Measurements from ENCODE around the gene TULP1.

The TULP1 gene

GRCh38 chr6:35492258-35492973 lies 20.3 kb downstream of the TULP1 start:
- Histone ChIP-seq H3K27ac (ENCODE audit: low read depth, low read length) (peak overlapping the region; percentile 99), H3K9ac (ENCODE audit: low read length) (peak overlapping the region; percentile 39), H3K36me3 (ENCODE audit: control insufficient read depth, insufficient read depth, low read length) (no peaks in the 10 kb centered on the region), H3K4me1 (ENCODE audit: control insufficient read depth, insufficient read depth, low read length) (peaks cover 58% of the 10 kb centered on the region), H3K27me3 (ENCODE audit: control insufficient read depth, insufficient read depth, low read length) (no peaks in the 10 kb centered on the region), H3K4me3 (ENCODE audit: low read length) (peak overlapping the region; percentile 51)

DNA sequence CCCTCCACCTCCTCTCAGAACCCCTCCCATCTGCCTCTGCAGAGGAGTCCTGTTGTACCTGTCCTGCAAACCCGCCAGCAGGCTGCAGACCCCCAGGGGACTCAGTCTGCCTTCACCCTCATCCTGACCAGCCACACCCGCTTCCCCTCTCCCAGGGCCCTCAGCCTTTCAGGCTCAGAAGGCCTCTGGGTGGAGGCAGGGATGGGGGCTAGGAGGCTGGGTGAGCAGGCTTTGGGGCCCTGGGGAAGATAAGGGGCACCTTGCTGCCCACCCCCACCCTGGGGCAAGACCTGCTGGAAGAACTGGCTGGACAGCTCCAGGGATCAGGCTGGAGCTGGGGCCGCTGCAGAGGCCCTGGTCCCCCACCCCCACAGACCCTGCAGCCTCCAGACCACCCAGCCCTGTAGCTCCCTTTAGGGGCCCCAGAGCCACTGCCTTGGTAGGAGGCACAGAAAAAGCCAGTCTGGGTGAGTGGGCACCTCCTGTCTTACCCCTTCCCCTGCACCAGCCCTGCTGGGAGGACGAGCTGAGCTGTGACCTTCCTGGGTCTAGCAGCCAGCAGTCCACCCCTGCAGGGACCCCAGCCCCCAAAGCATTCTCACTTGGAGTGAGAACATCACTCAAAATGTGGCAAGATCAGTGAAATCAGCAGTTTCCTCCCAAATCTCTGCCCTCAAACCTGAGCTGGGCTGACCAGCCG lies 21.0 kb downstream of the TULP1 start:
- H3K9ac ChIP-seq (ENCODE audit: low read length), result no peak overlapping the region
- peaks cover 64% of the 10 kb centered on the region for H3K4me1 ChIP-seq (ENCODE audit: control insufficient read depth, insufficient read depth, low read length)
- H3K27ac ChIP-seq (ENCODE audit: low read depth, low read length), result peak overlapping the region; percentile 99
- H3K4me3 ChIP-seq (ENCODE audit: low read length), result peak overlapping the region; percentile 71
- H3K36me3 ChIP-seq (ENCODE audit: control insufficient read depth, insufficient read depth, low read length), result no peaks in the 10 kb centered on the region
- no peaks in the 10 kb centered on the region for H3K27me3 ChIP-seq (ENCODE audit: control insufficient read depth, insufficient read depth, low read length)

DNA sequence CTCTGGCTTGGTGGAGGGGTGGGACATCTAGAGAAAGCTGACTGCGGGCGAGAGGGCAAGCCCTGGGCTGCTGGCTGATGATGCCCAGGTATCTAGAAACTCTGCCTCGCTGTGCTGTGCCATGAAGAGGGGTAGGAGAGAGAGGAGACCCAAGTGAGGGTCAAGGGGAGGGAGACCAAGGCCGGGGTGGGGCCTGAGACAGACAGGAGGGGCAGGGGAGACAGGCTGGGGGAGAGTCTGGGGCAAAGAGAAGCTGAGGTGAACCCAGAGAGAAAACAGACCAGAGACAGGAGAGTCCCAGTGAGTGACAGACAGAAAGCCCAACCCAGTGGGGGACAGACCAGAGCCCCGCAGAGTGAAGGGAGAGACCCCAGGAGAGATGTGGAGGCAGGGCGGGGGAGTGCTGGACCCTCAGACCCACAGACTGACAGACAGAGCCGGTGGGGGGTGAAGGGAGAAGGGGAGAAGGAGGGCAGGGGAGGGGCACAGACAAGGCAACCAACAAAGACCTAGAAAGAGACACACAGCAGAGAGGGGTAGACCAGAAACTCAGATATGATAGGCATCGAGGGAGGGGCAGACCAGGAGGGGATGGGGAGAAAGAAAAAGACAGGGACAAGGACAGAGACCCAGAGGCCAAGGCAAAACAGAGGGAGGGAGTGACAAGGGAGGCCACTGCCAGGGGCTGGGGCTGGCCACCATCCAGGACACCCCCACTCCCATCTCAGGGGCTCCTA lies 21.7 kb downstream of the TULP1 start:
- Histone ChIP-seq H3K36me3 (ENCODE audit: control insufficient read depth, insufficient read depth, low read length) (no peaks in the 10 kb centered on the region), H3K27ac (ENCODE audit: low read depth, low read length) (peak overlapping the region; percentile 99), H3K4me3 (ENCODE audit: low read length) (peak overlapping the region; percentile 71), H3K27me3 (ENCODE audit: control insufficient read depth, insufficient read depth, low read length) (no peaks in the 10 kb centered on the region), H3K4me1 (ENCODE audit: control insufficient read depth, insufficient read depth, low read length) (peaks cover 70% of the 10 kb centered on the region), H3K9ac (ENCODE audit: low read length) (no peak overlapping the region)

DNA sequence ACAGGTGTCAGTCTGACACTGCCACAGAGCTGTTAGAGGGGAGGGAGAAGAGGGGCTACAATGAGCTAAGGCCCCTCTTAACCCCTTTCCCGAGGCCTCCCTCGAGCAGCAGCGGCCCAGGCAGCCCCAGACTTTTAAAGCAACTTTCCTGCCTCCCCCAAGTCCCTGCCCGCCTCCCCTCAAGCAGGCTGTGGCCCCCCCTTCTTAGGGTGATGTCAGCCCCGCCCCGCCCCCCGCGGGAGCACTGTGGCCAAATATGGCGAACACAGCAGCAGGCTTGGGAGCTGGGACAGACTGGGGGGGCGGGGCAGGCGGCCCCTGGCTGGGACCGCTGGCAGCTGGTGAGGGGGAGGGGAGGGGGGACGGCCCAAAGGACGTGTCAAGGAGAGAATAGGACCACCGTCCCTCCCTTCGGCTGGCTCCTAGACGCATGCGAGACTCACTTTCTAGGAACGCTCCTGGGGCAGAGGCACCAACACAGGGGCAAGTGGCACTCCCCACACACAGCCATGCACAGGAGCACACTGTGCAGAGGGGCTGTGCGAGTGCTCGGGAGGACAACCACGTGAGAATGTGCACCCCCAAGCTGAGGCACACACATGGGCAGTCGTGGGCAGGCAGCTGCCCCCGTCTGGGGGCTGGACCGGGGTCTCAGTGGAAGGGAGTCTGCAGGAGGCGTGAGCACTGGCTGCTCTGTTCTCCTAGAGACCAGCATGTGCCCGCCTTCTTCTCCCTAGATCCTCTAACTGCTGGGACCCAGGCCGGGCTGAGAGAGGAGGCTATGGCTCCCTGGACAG lies 22.5 kb downstream of the TULP1 start:
- no peaks in the 10 kb centered on the region for H3K27me3 ChIP-seq (ENCODE audit: control insufficient read depth, insufficient read depth, low read length)
- peaks cover 77% of the 10 kb centered on the region for H3K4me1 ChIP-seq (ENCODE audit: control insufficient read depth, insufficient read depth, low read length)
- peak overlapping the region; percentile 24 for H3K9ac ChIP-seq (ENCODE audit: low read length)
- no peaks in the 10 kb centered on the region for H3K36me3 ChIP-seq (ENCODE audit: control insufficient read depth, insufficient read depth, low read length)
- H3K4me3 ChIP-seq (ENCODE audit: low read length), result peak overlapping the region; percentile 71
- H3K27ac ChIP-seq (ENCODE audit: low read depth, low read length), result peak overlapping the region; percentile 99

DNA sequence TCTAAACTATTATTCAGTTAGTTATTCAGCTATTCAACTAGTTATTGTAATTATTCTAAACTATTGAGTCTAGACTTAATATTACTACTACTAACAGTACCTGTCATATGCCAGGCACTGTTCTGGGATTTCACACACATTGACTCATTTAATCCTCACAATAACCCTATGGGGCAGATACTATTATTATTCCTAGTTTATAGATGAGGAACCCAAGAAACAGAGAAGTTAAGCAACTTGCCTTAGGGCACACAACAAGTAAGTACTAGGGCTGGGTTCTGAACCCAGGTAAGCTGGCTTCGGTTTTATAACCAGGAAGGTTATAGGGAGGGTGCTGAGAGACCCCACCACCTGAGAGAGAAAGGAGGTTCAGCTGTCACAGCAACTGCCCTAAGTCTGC lies 23.6 kb downstream of the TULP1 start:
- Histone ChIP-seq H3K4me3 (ENCODE audit: low read length) (no peak overlapping the region), H3K27me3 (ENCODE audit: control insufficient read depth, insufficient read depth, low read length) (no peaks in the 10 kb centered on the region), H3K36me3 (ENCODE audit: control insufficient read depth, insufficient read depth, low read length) (no peaks in the 10 kb centered on the region), H3K9ac (ENCODE audit: low read length) (no peak overlapping the region), H3K4me1 (ENCODE audit: control insufficient read depth, insufficient read depth, low read length) (peaks cover 75% of the 10 kb centered on the region), H3K27ac (ENCODE audit: low read depth, low read length) (peak overlapping the region; percentile 99)

- Histone ChIP-seq H3K27ac (ENCODE audit: low read depth, low read length) (peak overlapping the region; percentile 99), H3K27me3 (ENCODE audit: control insufficient read depth, insufficient read depth, low read length) (no peaks in the 10 kb centered on the region), H3K36me3 (ENCODE audit: control insufficient read depth, insufficient read depth, low read length) (no peaks in the 10 kb centered on the region), H3K9ac (ENCODE audit: low read length) (no peak overlapping the region), H3K4me3 (ENCODE audit: low read length) (no peak overlapping the region), H3K4me1 (ENCODE audit: control insufficient read depth, insufficient read depth, low read length) (peaks cover 69% of the 10 kb centered on the region)
Measured at GRCh38 chr6:35488517-35488862, 24.2 kb downstream of the TULP1 start.

- Histone ChIP-seq H3K27me3 (ENCODE audit: control insufficient read depth, insufficient read depth, low read length) (no peaks in the 10 kb centered on the region), H3K36me3 (ENCODE audit: control insufficient read depth, insufficient read depth, low read length) (peaks cover 4% of the 10 kb centered on the region), H3K4me3 (ENCODE audit: low read length) (peak overlapping the region; percentile 36), H3K27ac (ENCODE audit: low read depth, low read length) (peak overlapping the region; percentile 99), H3K9ac (ENCODE audit: low read length) (peak overlapping the region; percentile 63), H3K4me1 (ENCODE audit: control insufficient read depth, insufficient read depth, low read length) (peaks cover 64% of the 10 kb centered on the region)
Measured at GRCh38 chr6:35487658-35488516, 24.8 kb downstream of the TULP1 start.

- Histone ChIP-seq H3K4me3 (ENCODE audit: low read length) (peak overlapping the region; percentile 3), H3K27me3 (ENCODE audit: control insufficient read depth, insufficient read depth, low read length) (no peaks in the 10 kb centered on the region), H3K4me1 (ENCODE audit: control insufficient read depth, insufficient read depth, low read length) (peaks cover 49% of the 10 kb centered on the region), H3K27ac (ENCODE audit: low read depth, low read length) (peak overlapping the region; percentile 99), H3K9ac (ENCODE audit: low read length) (peak overlapping the region; percentile 5), H3K36me3 (ENCODE audit: control insufficient read depth, insufficient read depth, low read length) (peaks cover 4% of the 10 kb centered on the region)
Measured at GRCh38 chr6:35486005-35486925, 26.4 kb downstream of the TULP1 start.

DNA sequence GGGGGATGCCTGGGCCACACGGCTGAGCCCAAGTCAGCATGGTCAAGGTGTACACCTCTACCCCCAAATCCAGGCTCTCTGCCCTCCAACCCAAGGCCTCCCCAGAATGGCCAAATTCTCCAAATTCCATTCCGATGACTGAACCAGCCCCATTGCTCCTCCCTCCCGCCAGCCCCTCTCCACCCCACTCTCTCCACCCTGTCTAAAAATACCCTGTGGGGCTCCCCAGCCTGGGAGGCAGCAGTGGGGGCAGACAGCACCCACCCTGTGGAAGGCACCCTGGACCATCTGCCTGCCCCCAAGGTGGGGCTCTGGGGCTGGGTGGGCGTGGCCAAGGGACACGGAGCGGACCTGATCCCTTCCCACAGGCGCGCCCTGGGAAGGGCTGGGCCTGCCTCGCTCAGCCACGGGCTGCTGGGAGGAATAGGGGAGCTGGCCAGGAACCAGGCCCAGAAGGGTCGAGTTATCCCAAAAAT lies 27.3 kb downstream of the TULP1 start:
- Histone ChIP-seq H3K9ac (ENCODE audit: low read length) (no peak overlapping the region), H3K27ac (ENCODE audit: low read depth, low read length) (peak overlapping the region; percentile 99), H3K27me3 (ENCODE audit: control insufficient read depth, insufficient read depth, low read length) (no peaks in the 10 kb centered on the region), H3K4me3 (ENCODE audit: low read length) (peak overlapping the region; percentile 7), H3K36me3 (ENCODE audit: control insufficient read depth, insufficient read depth, low read length) (peaks cover 7% of the 10 kb centered on the region), H3K4me1 (ENCODE audit: control insufficient read depth, insufficient read depth, low read length) (peaks cover 46% of the 10 kb centered on the region)

DNA sequence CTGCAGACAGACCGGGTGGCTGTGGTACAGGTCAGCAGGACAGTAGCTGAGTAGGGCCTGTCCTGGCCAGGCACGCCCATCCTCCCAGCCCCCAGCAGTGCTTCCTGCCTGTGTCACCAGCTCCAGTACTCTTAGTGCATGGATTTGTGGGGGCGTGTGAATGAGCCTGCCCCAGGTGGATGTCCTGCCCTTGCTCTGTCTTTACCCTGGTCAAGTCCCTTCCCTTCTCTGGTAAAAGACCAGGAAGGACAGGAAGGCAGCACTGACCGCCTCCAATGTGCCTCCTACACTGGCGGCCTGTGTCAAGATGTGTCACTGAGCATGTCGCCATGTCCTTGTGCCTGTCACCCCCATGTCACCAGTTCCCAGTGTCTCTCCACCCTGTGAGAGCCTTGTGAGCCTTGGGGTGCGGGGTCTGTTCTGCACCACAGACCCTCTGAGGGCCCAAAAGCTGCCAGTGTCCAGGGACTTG lies 27.7 kb downstream of the TULP1 start:
- Histone ChIP-seq H3K36me3 (ENCODE audit: control insufficient read depth, insufficient read depth, low read length) (peaks cover 9% of the 10 kb centered on the region), H3K9ac (ENCODE audit: low read length) (no peak overlapping the region), H3K4me1 (ENCODE audit: control insufficient read depth, insufficient read depth, low read length) (peaks cover 44% of the 10 kb centered on the region), H3K27me3 (ENCODE audit: control insufficient read depth, insufficient read depth, low read length) (no peaks in the 10 kb centered on the region), H3K4me3 (ENCODE audit: low read length) (peak overlapping the region; percentile 7), H3K27ac (ENCODE audit: low read depth, low read length) (peak overlapping the region; percentile 99)

Measured in rectal smooth muscle tissue (tissue), 1 donor.